GM18526 (cell line): Measurements from ENCODE around the gene PTPRQ.

Experiments
- POLR2A ChIP-seq: IDR thresholded peaks from 3 replicates; pipeline ENCODE4 v1.6.1; 2011; ENCODE audit not compliant: insufficient read length; ENCODE audit errors: extremely low read depth

Gene PTPRQ, protein sequence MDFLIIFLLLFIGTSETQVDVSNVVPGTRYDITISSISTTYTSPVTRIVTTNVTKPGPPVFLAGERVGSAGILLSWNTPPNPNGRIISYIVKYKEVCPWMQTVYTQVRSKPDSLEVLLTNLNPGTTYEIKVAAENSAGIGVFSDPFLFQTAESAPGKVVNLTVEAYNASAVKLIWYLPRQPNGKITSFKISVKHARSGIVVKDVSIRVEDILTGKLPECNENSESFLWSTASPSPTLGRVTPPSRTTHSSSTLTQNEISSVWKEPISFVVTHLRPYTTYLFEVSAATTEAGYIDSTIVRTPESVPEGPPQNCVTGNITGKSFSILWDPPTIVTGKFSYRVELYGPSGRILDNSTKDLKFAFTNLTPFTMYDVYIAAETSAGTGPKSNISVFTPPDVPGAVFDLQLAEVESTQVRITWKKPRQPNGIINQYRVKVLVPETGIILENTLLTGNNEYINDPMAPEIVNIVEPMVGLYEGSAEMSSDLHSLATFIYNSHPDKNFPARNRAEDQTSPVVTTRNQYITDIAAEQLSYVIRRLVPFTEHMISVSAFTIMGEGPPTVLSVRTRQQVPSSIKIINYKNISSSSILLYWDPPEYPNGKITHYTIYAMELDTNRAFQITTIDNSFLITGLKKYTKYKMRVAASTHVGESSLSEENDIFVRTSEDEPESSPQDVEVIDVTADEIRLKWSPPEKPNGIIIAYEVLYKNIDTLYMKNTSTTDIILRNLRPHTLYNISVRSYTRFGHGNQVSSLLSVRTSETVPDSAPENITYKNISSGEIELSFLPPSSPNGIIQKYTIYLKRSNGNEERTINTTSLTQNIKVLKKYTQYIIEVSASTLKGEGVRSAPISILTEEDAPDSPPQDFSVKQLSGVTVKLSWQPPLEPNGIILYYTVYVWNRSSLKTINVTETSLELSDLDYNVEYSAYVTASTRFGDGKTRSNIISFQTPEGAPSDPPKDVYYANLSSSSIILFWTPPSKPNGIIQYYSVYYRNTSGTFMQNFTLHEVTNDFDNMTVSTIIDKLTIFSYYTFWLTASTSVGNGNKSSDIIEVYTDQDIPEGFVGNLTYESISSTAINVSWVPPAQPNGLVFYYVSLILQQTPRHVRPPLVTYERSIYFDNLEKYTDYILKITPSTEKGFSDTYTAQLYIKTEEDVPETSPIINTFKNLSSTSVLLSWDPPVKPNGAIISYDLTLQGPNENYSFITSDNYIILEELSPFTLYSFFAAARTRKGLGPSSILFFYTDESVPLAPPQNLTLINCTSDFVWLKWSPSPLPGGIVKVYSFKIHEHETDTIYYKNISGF (N-terminal part only)

DNA sequence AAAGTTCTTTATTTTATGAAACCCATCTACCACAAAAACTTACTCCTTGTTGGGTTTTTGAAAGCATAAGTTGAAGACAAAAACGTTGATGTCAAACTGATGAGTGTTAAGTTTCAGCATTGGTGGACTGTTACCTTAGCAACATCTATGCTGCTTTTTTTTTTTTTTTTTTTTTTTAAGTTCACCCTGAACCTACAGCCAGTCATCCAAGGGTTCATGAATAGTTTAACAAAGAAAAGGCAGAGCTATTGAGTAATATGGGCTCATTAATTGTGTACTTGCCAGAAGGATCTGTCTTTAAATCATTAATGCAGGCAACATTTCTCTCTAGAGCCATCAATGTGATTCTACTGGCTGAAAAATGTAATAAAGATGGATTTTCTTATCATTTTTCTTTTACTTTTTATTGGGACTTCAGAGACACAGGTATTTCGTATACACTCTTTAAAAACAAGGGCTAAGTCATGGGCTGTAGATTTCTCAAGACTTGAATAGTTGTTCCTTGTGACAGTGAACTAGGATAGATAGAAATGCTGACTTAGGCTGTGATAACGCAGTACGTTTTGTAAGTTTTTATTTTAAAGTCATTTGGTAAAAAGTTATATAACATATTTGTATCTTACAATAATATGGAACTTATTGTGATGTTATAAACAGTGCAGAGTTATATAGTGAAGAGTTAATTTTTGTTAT lies at the start of gene PTPRQ:
TSS of gene PTPRQ (plus strand) at position 262 of the 693 bp plus-strand sequence. CDS start at position 373, 111 bp downstream.
- no peak for TF ChIP-seq POLR2A

DNA sequence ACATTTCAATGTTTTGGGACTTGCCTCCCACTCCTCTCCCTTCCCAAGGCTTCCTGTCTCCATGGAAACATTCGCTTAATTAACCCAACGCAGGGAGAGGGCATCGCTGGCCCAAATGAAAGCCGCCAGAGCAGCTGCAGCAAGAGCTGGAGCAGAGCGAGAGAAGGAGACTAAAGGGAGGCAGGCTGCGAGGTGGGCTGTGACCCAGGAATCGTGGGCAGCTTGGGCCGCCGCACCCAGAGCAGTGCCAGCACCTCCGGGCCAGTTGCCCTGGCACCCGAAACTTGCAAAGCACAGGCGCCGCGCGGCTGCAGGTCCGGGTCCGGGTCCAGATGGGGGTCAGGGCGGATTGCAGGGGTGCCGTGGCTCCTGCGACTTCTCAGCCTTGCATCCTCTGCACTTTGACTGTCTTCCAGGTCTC lies 43.5 kb upstream of the PTPRQ start:
- TF ChIP-seq POLR2A = no peak

DNA sequence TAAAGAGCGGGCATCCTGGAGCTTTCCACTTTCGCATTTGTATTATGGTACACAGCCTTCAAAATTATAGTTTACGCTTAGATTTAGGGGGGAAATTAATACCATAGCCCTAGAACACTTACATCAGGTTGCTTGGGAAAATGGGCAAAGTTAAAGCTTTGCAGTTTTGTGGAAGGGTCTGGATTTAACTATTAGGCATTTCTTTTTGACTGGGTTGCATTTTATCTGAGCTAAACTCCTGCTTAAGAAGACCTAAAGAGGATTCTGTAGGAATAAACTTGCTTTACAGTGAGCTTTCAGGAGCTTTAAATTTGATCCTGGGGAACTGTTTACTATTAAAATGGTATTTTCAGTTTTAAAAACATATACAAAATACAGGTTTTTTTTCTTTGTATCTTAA lies 42.8 kb upstream of the PTPRQ start:
- no peak for TF ChIP-seq POLR2A

DNA sequence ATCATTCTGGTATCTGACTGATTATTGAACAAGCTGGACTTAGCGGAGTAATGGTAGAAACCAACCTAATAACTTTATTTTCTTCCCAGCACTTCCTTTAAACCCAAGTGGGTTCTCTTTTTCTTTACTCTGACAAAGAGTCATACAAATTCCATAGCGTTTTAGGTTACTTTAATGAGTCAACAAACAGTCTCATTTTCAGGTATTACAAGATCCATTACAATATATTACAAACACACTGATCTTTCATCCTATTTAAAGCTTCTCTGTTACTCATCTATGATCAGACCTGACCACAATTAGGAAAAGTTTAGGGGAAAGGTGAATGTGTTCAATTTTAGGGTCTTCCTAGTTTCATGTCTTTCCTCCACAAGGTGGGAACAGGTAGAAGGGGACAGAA lies 39.4 kb upstream of the PTPRQ start:
- no peak for TF ChIP-seq POLR2A

DNA sequence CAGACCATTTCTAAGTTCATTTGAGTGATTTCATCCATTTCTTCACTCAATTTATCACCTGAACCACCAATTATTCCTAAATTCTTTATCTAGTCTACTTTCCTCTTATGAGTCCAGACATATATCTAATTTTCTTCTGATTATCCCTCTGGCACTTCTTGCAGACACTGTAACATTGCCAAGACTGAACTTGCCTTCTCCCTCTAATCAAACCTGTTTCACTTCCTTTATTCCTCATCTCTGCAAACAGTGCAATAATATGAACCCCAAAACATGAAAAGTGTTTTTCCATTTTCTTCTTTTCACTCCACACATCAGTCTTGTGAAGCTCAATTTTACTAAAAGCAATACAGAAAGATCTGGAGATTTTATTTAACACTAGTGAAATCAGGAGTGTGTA lies 37.8 kb upstream of the PTPRQ start:
- no peak for TF ChIP-seq POLR2A

DNA sequence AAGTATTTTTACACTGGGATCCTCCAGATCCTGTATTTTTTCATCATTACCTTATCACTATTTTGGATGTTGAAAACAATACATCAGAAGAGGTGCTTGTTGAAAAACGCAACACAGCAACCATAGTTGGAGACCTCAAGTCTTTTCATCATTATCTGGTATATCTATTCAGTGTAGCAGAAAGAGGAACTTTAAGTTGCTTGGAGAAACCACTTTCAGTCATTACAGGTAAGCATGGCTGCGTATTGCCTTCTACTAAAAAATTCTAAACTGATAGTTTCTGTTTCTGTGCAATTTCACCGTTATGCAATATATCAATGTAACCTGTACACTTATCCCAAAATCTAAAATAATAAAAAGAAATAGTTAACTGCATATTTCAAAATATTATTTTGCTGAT lies 32.2 kb upstream of the PTPRQ start:
- TF ChIP-seq POLR2A = no peak

DNA sequence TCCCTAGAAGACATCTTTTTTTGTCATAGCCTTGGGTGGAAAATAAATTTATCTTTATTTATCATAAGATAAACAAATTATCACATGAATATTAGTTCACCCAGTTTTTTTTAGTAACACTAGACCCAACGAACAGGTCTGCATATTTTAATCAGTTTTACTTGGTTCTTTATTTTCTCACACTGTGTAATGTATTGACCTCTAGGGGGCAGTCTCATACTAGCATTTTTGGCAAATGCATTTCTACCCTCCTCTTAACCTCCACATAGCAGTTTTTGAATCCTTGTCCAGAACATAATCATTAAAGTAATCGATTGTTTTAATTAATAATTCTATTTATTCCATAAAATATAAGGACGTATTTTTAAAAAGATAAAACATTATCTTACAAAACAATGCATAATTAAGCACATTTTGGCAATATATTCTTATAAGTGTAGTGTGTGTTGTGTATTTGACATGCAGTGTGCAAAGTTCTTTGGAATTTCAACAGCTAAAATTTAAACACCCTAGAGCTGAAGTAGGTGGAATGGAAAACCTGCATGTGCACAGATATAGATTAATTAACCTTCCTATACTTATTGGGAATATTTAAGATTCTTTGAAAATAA lies 31.6 kb upstream of the PTPRQ start:
- TF ChIP-seq POLR2A = no peak

DNA sequence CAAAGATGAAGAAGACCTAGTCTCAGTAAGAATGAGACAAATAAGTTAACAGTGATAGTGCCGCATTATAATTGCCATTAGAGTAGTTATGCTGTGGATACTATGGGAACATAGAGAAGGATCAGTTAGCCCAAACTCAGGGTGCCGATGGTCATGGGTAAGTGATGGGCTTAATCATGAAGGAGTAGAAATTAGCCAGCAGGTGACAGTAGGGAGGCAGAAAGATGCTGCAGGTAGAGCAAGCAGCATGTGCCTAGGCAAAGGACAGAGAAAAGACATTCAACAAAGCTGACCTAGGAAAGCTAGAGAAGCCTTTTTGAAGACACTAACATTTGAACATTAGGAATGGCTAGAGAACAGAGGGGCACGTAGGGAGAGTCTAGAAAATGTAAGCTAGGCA lies 30.6 kb upstream of the PTPRQ start:
- TF ChIP-seq POLR2A = no peak

DNA sequence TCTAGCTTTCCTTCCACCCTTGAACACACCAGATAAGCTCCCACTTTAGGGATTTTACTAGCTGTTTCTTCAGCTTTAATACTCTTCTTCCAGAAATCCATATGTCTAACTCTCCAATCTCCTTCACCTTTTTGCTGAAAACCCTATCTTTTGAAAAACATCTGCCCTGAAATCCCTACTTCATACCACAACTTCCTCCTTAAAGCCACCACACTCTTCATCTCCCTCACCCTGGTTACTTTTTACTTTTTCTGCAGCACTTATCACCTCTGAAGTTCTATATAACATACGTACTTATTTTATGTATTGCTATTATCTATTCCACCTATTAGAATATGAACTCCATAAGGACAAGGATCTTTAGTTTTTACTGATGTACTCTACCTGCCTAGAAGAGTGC lies 28.6 kb upstream of the PTPRQ start:
- TF ChIP-seq POLR2A = no peak

DNA sequence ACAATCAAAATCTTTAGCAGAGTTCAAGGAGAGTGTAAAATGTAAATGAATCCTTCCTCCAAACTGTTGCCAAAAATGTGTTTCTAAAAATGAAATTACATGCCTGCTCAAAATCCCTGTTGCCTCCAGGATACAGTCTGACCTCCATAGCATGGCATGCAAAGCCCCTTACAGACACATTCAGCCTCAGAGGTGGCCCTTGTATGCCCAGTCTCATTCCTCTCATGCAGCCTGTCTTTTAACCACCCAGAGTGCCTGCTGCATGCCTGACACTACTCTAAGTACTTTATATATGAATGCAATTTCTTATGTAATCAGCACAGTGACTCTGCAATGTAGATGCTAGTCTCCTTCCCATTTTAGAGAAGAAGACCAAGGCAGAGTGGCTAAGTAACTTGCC lies 24.4 kb upstream of the PTPRQ start:
- no peak for TF ChIP-seq POLR2A

DNA sequence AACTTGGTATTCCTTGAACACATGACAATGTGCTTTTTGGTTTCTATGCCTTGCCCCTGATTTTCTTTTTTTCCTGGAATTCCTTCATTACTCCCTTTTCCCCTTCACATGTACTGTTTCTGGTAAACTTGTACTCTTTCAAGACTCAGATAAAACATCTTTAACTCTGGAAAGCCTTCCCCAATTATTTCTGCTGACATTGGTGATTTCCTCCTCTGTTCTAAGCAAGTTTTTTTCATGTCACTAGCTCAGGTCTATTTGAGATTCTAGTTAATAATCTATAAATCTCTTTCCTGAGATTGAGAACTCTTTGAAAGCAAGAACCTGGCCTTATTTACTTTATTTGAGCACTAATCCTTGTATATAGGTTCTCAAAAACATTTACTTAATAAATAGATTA lies 24.0 kb upstream of the PTPRQ start:
- TF ChIP-seq POLR2A = no peak

DNA sequence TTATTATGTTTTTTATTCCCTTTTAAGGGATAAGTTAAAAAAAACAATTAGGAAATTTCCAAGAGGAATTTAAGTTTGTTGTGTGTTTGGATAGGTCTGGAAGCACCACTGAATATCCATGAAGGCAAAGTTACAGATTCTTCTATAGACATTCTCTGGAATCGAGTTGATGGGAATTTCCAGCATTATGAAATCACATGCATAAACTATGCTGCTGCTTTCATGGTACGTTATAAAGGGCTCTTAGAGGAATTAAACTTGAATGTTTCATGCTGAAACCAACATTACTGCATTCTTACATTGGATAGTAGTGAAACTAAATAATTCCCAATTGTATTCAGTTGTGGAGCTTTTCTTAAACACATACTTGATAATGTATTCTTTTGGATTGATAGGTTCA lies 21.5 kb upstream of the PTPRQ start:
- no peak for TF ChIP-seq POLR2A

DNA sequence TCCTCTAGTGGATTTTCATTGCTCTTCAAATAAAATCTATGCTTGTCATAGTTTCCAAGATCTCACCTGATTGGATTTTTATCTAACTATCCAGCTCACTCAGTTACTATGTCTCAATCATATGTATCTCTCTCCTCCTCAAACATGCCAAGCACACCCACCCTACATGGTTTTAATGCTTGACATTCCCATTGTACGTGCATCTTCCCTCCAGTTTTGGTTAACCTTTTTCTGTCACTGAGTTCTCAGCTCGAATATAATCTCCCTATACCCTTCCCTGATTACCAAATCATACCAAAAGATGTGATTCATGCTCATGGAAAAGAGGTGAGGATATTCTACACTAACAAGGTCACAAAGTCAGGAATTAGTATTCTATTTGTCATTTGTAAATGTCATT lies 12.0 kb upstream of the PTPRQ start:
- TF ChIP-seq POLR2A = no peak

DNA sequence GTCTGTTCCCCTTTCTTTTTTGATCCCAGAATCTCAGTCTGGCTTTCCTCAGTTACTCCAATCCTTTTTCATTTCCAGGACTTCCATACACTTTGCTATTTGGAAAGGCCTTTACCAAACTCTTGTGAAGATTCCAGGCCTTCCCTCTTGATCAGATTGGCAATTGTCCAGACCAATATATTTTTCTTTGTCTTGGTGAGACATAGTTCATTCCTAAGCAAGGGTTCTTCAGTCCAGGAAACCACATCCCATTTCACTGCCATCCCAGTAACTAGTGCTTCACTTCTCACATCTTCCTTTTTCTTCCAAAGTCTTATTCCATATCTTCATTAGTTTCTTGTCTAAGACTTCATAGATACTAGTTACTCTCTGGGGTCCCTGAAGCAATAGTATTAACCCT lies 2.1 kb upstream of the PTPRQ start:
- TF ChIP-seq POLR2A = no peak
